Effector memory CD8-positive, alpha-beta T cell (primary cell): ENCODE data around the gene CMTR1.
A peak's percentile ranks its signal among the peaks of the same experiment; 100 is the strongest.

Experiments
- ATAC-seq: fragments of 150-1000 bp; cut with Tn5 transposase; replicated peaks from 2 replicates; pipeline ENCODE4 v1.10.0; 2021; ENCODE audit warnings: mild to moderate bottlenecking, moderate library complexity
- DNase-seq, 3 experiments: peaks; one replicate each; pipeline ENCODE4 v3.0.0; 2021
- H3K27ac Mint-ChIP-seq, 2 donors: one replicate each; pipeline ENCODE4 v1.8.0; 2022; ENCODE audit warnings: mild to moderate bottlenecking in 2 of 2, mixed read lengths in 2 of 2, moderate library complexity in 2 of 2
- H3K27me3 Mint-ChIP-seq, 2 donors: one replicate each; pipeline ENCODE4 v1.8.0; 2022; ENCODE audit warnings: mixed read lengths in 2 of 2
- H3K36me3 Mint-ChIP-seq: one replicate; pipeline ENCODE4 v1.8.0; 2022; ENCODE audit warnings: mild to moderate bottlenecking, moderate library complexity, mixed read lengths; ENCODE audit not compliant: insufficient read depth
- H3K4me1 Mint-ChIP-seq, 2 donors: one replicate each; pipeline ENCODE4 v1.8.0; 2022; ENCODE audit warnings: low read depth in 2 of 2, mixed read lengths in 2 of 2
- H3K4me3 Mint-ChIP-seq, 2 donors: one replicate each; pipeline ENCODE4 v1.8.0; 2022; ENCODE audit warnings: mild to moderate bottlenecking in 2 of 2, mixed read lengths in 2 of 2, moderate library complexity in 2 of 2
- H3K9me3 Mint-ChIP-seq, 2 donors: one replicate each; pipeline ENCODE4 v1.8.0; 2022; ENCODE audit warnings: mixed read lengths in 2 of 2

Gene CMTR1

DNA sequence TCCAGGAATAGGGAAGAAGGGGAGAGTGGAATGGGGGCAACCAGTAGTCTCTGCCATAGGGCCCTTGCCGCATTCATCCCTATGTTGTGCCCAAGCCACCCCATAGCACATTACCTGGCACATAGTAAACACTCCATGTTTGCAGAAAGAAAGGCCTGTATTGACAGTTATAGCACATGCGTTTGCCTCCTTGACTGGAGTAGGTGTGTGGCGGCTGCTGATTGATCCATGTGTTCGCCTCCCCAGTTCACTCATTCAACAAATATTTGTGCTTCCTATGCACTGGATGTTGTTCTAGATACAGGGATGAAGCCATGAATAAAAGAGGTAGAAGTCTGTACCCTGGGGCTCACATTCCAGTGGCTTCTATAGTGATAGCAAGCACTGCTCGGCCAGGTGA lies 86.4 kb downstream of the CMTR1 start:
- Mint-ChIP-seq H3K27me3 (no peaks in the 10 kb centered on the region), H3K4me1 (peaks cover 72 to 80% of the 10 kb centered on the region in 2 donors), H3K9me3 (no peaks in the 10 kb centered on the region), H3K4me3 (peak overlapping the region; percentile 90 to 98), H3K27ac (peak overlapping the region; percentile 100), H3K36me3 (peaks cover 74% of the 10 kb centered on the region)
- ATAC-seq (no peak), DNase-seq (no peak)

DNA sequence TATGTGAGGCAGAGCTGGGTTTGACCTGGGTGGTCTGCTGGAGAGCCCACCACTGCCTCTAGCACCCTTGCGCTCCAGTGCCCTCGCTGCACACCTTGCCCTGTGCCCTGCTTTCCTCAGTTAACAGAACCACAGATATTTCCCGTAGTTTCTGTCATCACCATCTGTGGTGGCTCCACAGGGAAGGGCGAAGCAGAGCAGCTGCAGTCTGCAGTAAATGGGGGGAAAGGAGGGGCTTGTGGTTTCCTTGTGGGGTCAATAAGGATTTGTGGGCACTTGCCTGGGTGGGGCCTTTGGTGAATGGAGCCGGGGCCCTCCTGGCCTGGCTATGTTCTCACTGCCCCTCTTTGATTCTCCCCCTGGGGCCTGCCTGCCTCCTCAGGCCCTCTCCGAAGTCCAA lies 87.9 kb downstream of the CMTR1 start:
- Mint-ChIP-seq H3K36me3 (peaks cover 67% of the 10 kb centered on the region), H3K4me1 (peaks cover 66 to 78% of the 10 kb centered on the region in 2 donors), H3K9me3 (no peaks in the 10 kb centered on the region), H3K27me3 (no peaks in the 10 kb centered on the region), H3K27ac (peak overlapping the region; percentile 77 to 100), H3K4me3 (peak overlapping the region in 1 of 2 donors; percentile 77)
- DNase-seq, result no peak
- no peak for ATAC-seq

DNA sequence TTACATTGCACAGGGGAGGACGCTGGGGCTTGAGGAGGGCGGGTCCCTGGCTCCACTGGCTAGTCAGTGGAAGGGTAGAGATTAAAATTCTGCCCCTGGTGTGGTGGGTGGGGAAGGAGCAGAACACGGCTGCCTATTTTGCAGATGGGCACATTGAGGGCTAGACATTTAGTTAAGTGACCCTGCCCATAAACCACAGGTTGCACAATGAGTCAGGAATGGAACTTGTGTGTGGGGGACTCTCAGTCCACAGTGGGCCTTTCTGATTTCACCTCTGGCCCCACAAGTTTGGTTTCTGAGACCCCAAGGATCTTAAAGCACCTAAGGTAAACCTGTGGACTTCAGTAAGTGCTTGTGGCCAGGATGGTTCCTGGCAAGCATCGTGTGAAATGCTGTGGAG lies 88.7 kb downstream of the CMTR1 start:
- Mint-ChIP-seq H3K27ac (peak overlapping the region; percentile 77 to 100), H3K27me3 (no peaks in the 10 kb centered on the region), H3K4me1 (peaks cover 59 to 75% of the 10 kb centered on the region in 2 donors), H3K36me3 (peaks cover 59% of the 10 kb centered on the region), H3K4me3 (peak overlapping the region; percentile 31 to 77), H3K9me3 (no peaks in the 10 kb centered on the region)
- DNase-seq (no peak), ATAC-seq (no peak)

DNA sequence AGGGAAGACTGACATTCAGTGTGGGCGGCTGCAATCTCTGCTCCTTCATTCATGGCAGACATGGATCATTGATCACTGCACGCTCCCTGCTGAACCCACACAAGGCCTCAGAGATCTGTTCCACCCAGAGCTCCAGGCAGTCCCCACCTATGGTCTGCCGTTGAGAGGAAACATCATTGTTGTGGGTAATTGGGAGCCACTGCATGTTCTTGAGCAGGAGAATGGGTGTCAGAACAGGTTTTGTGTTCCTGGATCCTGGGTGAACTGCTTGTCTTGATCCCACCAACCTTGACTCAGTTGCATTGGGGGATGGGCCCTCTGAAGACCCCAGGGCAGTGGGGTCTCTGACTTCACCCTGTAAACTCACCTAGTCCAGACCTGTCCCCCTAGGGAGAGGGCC lies 89.8 kb downstream of the CMTR1 start:
- Mint-ChIP-seq H3K36me3 (peaks cover 52% of the 10 kb centered on the region), H3K27me3 (no peaks in the 10 kb centered on the region), H3K9me3 (no peaks in the 10 kb centered on the region), H3K4me3 (peak overlapping the region in 1 of 2 donors; percentile 77), H3K27ac (peak overlapping the region; percentile 77 to 100), H3K4me1 (peaks cover 52 to 73% of the 10 kb centered on the region in 2 donors)
- DNase-seq (no peak), ATAC-seq (no peak)

DNA sequence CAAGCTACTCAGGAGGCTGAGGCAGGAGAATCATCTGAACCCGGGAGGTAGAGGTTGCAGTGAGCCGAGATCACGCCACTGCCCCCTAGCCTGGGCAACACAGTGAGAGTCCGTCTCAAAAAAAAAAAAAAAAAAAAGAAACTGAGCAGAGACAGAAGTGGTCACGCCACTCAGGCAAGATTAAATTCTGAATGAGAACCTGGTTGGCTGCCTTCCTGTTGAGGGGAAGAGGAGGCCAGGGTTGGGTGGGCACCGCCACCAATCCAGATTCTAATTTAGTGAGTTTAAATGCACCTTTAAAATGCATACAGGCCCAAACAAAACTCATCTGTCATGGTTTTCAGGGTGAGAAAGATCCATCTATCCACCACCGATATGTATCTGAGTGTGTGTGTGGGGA lies 90.4 kb downstream of the CMTR1 start:
- ATAC-seq (no peak), DNase-seq (no peak)
- H3K4me3 Mint-ChIP-seq, result no peak overlapping the region
- no peaks in the 10 kb centered on the region for H3K27me3 Mint-ChIP-seq
- peaks cover 47% of the 10 kb centered on the region for H3K36me3 Mint-ChIP-seq
- H3K27ac Mint-ChIP-seq, result peak overlapping the region; percentile 77 to 100
- H3K9me3 Mint-ChIP-seq, result no peaks in the 10 kb centered on the region
- peaks cover 46 to 70% of the 10 kb centered on the region in 2 donors for H3K4me1 Mint-ChIP-seq

DNA sequence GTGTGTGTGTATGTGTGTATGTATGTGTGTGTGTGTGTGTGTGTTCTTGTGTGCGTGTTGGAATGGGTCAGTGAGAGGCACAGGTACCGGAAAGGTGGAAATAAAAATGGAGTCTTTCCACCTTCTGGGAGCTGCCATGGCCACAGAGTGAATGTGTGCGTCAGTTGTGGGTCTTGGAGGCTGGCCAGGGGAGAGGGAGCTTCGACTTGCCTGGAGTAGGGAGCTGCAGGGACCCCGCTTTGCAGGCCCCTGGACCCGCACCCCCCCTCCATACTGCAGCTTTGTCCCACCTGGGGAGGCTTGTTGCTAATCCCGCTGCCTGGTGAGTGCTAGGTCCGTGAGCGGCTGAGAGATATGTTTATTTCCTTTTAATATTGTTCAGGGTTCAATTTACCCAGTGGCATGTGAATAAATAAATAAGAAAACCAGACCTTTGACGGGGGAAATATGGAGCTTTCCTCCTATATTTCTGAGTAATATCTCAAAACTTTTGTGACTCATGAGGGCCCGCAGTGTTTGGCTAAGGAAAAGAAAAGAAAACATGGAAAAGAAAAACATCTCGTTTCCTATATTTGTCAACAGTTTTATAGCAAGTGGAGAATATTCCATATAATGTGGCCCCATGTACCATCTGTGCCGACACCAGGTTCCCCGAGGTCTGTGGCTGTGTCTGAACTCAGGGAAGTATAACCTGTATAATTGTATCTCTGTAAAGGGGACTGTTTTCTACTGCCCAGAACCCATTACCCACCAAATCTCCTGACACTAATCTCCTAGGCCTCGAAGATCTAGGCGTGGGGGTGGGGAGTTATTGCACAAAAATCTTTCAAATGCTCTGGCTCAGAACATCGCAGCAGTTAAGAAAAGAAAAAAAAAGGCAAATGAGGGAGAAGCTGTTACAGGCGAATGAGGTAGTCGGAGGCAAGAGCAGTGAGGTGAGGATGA lies 91.3 kb downstream of the CMTR1 start:
- ATAC-seq (no peak), DNase-seq (no peak)
- Mint-ChIP-seq H3K4me1 (peaks cover 37 to 65% of the 10 kb centered on the region in 2 donors), H3K27ac (peak overlapping the region in 1 of 2 donors; percentile 77), H3K9me3 (no peaks in the 10 kb centered on the region), H3K27me3 (no peaks in the 10 kb centered on the region), H3K4me3 (no peak overlapping the region), H3K36me3 (peaks cover 45% of the 10 kb centered on the region)

DNA sequence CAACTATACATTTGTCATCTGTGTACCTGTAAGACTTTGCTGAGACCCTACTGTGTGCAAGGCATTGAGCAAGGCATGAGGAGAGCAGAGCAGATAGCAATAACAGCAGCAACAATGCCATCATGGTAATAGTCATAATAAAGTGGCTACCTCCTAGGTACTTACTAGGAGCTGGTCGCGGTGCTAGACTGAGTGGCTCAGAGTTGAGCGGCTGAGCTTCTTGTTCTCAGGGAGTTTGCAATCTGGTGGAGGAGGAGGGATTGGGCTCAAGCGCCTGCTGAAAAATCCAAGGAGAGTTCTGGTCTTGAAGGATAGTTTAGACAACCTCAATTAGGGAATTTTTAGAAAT lies 91.9 kb downstream of the CMTR1 start:
- Mint-ChIP-seq H3K9me3 (no peaks in the 10 kb centered on the region), H3K27me3 (no peaks in the 10 kb centered on the region), H3K27ac (peak overlapping the region in 1 of 2 donors; percentile 82), H3K4me3 (peak overlapping the region in 1 of 2 donors; percentile 28), H3K36me3 (peaks cover 43% of the 10 kb centered on the region), H3K4me1 (peaks cover 34 to 65% of the 10 kb centered on the region in 2 donors)
- DNase-seq, result no peak
- no peak for ATAC-seq

DNA sequence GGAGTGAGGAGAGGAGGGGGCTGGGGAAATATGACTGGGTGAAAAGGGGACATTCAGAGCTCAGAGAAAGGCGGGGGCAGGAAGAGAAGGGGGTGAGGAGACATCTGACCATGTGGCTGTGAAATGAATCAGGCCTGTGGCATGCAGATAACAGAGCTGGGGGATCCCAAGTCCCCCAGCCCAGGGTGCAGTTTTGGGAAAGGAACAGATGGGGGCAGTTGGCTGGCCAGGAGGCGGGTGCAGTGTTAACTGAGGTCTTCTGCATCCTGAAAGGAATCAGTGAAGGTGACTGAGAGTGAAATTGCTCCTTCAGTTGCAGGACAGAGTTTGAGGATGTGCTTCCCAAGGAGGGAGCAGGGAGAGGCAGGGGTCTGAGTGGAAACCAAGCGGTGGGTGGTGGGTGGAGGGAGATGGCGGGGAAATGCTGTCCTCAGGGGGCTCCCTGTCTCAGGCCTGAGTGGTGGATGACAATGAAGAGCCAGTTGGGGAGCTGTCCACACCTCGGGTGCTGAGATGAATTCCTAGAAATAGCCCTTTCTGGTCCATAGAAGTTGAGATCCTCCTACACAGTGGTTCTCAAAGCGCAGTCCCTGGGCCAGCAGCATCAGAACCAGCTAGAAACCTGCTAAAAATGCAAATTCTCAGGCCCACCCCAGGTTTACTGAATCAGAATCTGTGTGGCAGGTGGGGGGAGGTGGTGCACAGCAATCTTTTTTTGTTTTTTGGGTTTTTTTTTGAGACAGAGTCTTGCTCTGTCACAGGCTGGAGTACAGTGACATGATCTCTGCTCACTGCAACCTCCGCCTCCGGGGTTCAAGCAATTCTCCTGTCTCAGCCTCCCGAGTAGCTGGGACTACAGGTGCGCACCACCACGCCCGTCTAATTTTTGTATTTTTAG lies 92.7 kb downstream of the CMTR1 start:
- Mint-ChIP-seq H3K27ac (peak overlapping the region in 1 of 2 donors; percentile 82), H3K4me3 (peak overlapping the region in 1 of 2 donors; percentile 28), H3K36me3 (peaks cover 42% of the 10 kb centered on the region), H3K27me3 (no peaks in the 10 kb centered on the region), H3K9me3 (no peaks in the 10 kb centered on the region), H3K4me1 (peaks cover 32 to 65% of the 10 kb centered on the region in 2 donors)
- DNase-seq (no peak), ATAC-seq (peak; percentile 39)

DNA sequence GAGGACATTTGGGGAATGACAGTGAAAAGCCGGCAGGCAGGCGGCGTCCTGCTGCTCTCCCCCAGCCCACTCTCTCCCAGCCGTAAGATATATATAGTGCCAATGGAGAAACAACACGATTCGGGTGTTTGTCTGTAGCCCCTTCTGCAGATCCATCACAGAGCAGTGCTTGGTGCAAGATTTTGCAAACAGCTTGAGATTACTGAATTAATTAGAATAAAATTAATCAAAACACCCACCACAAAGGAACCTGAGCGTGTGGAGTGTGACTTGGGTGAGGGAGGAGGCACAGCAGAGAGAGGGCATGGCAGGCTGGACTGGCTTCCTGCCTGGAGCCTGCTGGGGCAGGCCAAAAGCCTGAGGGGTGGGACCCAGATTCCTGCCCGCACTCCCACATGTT lies 95.5 kb downstream of the CMTR1 start:
- no peak overlapping the region for H3K4me3 Mint-ChIP-seq
- ATAC-seq, result no peak
- peak overlapping the region in 1 of 2 donors; percentile 83 for H3K27ac Mint-ChIP-seq
- peaks cover 30% of the 10 kb centered on the region for H3K36me3 Mint-ChIP-seq
- H3K4me1 Mint-ChIP-seq, result peaks cover 15 to 57% of the 10 kb centered on the region in 2 donors
- no peaks in the 10 kb centered on the region for H3K27me3 Mint-ChIP-seq
- DNase-seq, result no peak
- no peaks in the 10 kb centered on the region for H3K9me3 Mint-ChIP-seq

DNA sequence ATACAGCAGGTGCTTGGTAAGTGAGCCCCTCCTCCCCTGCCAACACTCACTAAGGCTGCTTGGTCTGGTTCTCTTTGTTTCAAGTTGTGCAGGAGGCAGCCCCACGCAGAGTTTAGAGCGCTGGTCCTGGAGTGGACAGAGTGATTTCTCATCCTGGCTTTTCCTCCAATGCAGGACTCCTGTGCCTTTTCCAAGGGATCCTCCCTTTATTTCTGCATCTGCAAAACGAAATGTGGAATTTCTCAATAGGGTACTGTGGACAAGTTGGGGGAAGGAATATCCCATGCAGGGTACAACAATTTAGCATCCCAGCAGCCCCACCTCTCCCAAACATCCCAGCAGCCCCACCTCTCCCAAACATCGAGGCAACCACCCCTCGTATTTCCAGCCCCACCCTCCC lies 97.3 kb downstream of the CMTR1 start:
- Mint-ChIP-seq H3K4me3 (no peak overlapping the region), H3K9me3 (no peaks in the 10 kb centered on the region), H3K36me3 (peaks cover 41% of the 10 kb centered on the region), H3K27me3 (no peaks in the 10 kb centered on the region), H3K4me1 (peaks cover 12 to 46% of the 10 kb centered on the region in 2 donors), H3K27ac (peak overlapping the region in 1 of 2 donors; percentile 68)
- ATAC-seq (no peak), DNase-seq (no peak)

DNA sequence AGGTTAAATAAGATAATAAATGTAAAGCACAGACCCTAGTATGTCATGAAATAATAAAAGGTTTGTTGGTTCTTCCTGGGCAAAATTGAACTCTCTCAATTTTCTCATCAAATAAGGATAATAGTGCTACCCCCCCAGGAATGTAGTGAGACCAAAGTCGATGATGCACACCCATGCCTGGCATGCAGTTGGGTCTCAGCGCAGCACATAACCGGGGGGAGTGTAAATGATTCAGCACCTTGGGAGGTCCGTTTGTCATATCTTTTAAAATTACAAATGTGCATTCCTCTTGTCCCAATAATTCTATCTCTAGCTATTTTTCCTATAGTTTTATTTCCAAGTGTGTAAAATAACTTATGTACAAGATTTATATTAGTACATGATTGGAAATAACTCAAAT lies 98.0 kb downstream of the CMTR1 start:
- no peak overlapping the region for H3K4me3 Mint-ChIP-seq
- no peaks in the 10 kb centered on the region for H3K9me3 Mint-ChIP-seq
- no peaks in the 10 kb centered on the region for H3K27me3 Mint-ChIP-seq
- peaks cover 8 to 40% of the 10 kb centered on the region in 2 donors for H3K4me1 Mint-ChIP-seq
- ATAC-seq (no peak), DNase-seq (no peak)
- peak overlapping the region in 1 of 2 donors; percentile 68 for H3K27ac Mint-ChIP-seq
- peaks cover 46% of the 10 kb centered on the region for H3K36me3 Mint-ChIP-seq
